Measurements from ENCODE around the gene SLC22A5. TPM values are rescaled to one million over a fixed set of nuclear protein-coding genes. Genes with fewer than 3 reads are reported as not detected.
A peak's percentile ranks its signal among the peaks of the same experiment; 100 is the strongest.

SLC22A5 gene
- 1 to 10 TPM; 2.8 to 3.6 TPM for total RNA-seq

DNA sequence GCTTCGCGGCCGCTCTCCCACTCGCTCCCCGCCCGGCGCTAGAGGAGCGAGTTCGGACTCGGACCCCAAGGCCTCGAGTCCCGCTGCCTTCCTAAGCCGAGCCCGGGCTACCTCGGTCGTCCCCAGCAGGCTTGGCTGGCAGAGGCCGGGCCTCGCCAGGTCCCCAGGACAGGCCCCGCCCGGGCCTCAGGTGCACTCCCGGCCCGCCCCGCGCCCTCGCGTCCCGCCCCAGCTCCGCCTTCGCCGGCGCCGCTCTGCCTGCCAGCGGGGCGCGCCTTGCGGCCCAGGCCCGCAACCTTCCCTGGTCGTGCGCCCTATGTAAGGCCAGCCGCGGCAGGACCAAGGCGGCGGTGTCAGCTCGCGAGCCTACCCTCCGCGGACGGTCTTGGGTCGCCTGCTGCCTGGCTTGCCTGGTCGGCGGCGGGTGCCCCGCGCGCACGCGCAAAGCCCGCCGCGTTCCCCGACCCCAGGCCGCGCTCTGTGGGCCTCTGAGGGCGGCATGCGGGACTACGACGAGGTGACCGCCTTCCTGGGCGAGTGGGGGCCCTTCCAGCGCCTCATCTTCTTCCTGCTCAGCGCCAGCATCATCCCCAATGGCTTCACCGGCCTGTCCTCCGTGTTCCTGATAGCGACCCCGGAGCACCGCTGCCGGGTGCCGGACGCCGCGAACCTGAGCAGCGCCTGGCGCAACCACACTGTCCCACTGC, at the start of gene SLC22A5:
SLC22A5 (plus strand) TSS at position 237 of the 707 bp plus-strand sequence; CDS start at position 500, 263 bp downstream.
- H3K9me3 Mint-ChIP-seq = no peaks in the 10 kb centered on the region
- DNase-seq = peak; percentile 79
- H3K27ac Mint-ChIP-seq = peak within 1 kb of the TSS; percentile 42
- CTCF ChIA-PET = interaction anchor here (0.6 to 4.5 kb wide), 14 partner anchors 9 to 307 kb away, joined by 3 to 16 read pairs (median 3); no protein-coding TSS in a partner anchor
- intact Hi-C loops (cut with micrococcal nuclease) = loop anchor here (1.0 to 2.0 kb wide), 2 partner anchors 75 to 97 kb away; partner anchors contain the start of gene SLC22A4
- H3K36me3 Mint-ChIP-seq = no peaks in the 10 kb centered on the region
- peaks cover 24% of the 10 kb centered on the region for H3K4me1 Mint-ChIP-seq (ENCODE audit: low read depth)
- POLR2A ChIA-PET = interaction anchor here (0.6 to 1.7 kb wide), 8 partner anchors 10 to 682 kb away, joined by 3 to 18 read pairs (median 3); partner anchors contain the start of genes HSPA4 and SLC22A4
- peak within 1 kb of the TSS; percentile 76 for H3K4me3 Mint-ChIP-seq
- H3K27me3 Mint-ChIP-seq = no peaks in the 10 kb centered on the region

DNA sequence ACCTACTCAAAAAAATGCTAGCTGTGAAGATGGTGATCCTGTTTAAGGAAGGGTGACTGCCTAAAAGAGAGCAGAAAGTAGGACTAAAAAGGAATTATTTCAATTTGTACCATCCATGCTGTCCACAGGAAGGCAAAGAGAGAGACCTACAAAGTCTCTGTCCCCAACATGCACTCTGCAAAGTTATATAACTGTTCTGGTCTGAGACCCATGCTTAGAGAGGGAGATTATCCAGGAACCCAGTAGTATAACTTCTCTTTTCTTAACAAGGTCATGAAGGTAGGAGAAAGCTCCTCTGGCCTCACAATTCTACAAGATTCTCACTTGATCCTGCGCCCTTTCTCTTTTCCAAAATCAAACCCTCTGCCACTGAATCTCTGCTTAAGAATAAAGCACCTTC, 49.5 kb upstream of the SLC22A5 start:
- no peaks in the 10 kb centered on the region for H3K4me1 Mint-ChIP-seq (ENCODE audit: low read depth)
- H3K27me3 Mint-ChIP-seq = no peaks in the 10 kb centered on the region
- H3K9me3 Mint-ChIP-seq = no peaks in the 10 kb centered on the region
- no peak overlapping the region for H3K4me3 Mint-ChIP-seq
- no peak overlapping the region for H3K27ac Mint-ChIP-seq
- intact Hi-C loops (cut with micrococcal nuclease) = no loop called here
- ChIA-PET CTCF (interaction anchor here (1.2 kb wide), 1 partner anchor 81 kb away, joined by 3 read pairs; no protein-coding TSS in a partner anchor), POLR2A (no interaction called here)
- H3K36me3 Mint-ChIP-seq = peaks cover 3% of the 10 kb centered on the region
- no peak for DNase-seq

DNA sequence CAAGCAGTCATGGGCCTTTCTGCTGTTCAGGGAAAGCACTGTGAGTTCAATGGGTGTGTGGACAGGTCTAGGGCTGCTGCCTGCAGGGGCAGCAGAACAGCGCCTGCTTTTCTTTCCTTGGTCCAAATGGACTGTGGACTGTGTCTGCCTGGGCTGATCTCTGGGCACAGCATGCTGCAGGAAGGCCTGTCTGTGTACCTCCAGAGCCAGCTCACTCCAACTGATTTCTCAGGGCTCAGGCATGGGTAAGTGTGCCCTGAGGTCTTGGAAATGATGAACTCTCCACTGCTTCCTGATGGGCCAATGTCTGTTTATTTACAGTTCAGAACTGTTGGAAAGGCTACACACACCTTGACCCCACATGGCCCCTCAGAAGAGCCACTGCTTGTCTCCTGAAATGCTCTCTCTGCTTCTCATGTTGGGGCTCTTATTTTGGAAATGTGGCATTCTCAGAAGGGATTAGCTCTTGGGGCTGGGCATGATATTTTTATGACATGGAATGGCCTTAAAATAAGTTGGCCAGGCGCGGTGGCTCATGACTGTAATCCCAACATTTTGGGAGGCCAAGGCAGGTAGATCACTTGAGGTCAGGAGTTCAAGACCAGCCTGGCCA, 48.3 kb upstream of the SLC22A5 start:
- Mint-ChIP-seq H3K4me3 (no peak overlapping the region), H3K27me3 (no peaks in the 10 kb centered on the region), H3K36me3 (peaks cover 3% of the 10 kb centered on the region), H3K9me3 (no peaks in the 10 kb centered on the region), H3K27ac (no peak overlapping the region), H3K4me1 (ENCODE audit: low read depth) (no peaks in the 10 kb centered on the region)
- DNase-seq = no peak
- CTCF ChIA-PET = no interaction called here
- intact Hi-C loops (cut with micrococcal nuclease) = no loop called here
- POLR2A ChIA-PET = no interaction called here

DNA sequence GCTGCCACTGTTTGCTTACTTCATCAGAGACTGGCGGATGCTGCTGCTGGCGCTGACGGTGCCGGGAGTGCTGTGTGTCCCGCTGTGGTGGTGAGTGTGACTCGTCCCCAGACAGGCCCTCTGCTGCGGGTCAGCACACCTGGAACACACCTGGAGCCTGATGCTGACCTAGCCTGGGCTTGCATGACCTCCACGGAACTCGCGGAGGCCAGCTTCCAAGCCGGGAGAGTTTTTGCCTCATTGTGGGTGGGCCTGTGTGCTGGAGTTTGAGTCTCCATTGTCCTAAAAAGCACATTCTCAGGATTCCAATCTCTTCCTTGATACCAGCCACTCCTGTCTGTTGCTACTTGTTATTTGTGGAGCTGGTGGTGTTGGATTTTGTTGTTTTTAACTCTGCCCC, 47.2 kb upstream of the SLC22A5 start:
- DNase-seq = no peak
- ChIA-PET POLR2A (no interaction called here), CTCF (no interaction called here)
- no peaks in the 10 kb centered on the region for H3K4me1 Mint-ChIP-seq (ENCODE audit: low read depth)
- intact Hi-C loops (cut with micrococcal nuclease) = no loop called here
- H3K27ac Mint-ChIP-seq = no peak overlapping the region
- no peak overlapping the region for H3K4me3 Mint-ChIP-seq
- H3K9me3 Mint-ChIP-seq = no peaks in the 10 kb centered on the region
- peaks cover 3% of the 10 kb centered on the region for H3K36me3 Mint-ChIP-seq
- H3K27me3 Mint-ChIP-seq = no peaks in the 10 kb centered on the region

DNA sequence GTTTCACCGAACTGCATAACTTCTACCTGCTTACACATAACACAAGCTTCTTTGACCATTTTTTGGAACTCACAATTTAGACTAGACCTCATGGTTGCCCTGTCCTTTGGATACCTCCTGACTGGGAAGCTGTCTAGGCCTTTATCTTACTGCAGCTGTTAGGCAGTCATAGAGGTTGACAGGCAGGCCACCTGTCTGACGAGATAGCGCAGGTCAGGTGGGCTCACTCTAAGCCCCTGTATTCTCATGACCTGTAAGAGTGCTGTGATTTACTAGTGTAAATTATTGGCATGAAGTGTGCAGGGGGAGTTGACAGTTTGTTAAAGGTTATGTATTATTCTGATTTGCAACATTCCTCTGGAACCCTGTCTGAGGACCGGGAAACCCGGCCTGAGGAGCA, 46.3 kb upstream of the SLC22A5 start:
- Mint-ChIP-seq H3K4me3 (no peak overlapping the region), H3K27me3 (no peaks in the 10 kb centered on the region), H3K36me3 (peaks cover 3% of the 10 kb centered on the region), H3K27ac (no peak overlapping the region), H3K4me1 (ENCODE audit: low read depth) (no peaks in the 10 kb centered on the region), H3K9me3 (no peaks in the 10 kb centered on the region)
- ChIA-PET CTCF (no interaction called here), POLR2A (no interaction called here)
- DNase-seq = no peak
- intact Hi-C loops (cut with micrococcal nuclease) = no loop called here

DNA sequence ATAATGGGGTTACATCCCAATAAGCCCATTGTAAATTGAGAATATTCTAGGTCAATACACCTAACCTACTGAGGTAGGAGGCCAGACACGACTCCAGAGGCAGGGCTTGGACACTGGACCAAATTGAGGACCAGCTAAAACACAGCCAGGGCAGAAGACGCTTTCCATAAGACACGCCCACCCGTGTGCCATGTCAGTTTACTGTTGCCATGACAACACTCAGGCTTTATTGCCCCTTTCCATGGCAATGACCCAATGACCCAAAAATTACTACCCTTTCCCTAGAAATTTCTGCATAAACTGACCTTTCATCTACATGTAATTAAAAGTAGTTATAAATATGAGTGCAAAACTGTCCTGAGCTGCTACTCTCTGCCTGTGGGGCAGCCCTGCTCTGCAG, 43.8 kb upstream of the SLC22A5 start:
- ChIA-PET POLR2A (no interaction called here), CTCF (no interaction called here)
- no peak for DNase-seq
- Mint-ChIP-seq H3K36me3 (peaks cover 3% of the 10 kb centered on the region), H3K4me3 (no peak overlapping the region), H3K27ac (no peak overlapping the region), H3K27me3 (no peaks in the 10 kb centered on the region), H3K4me1 (ENCODE audit: low read depth) (no peaks in the 10 kb centered on the region), H3K9me3 (no peaks in the 10 kb centered on the region)
- intact Hi-C loops (cut with micrococcal nuclease) = no loop called here

DNA sequence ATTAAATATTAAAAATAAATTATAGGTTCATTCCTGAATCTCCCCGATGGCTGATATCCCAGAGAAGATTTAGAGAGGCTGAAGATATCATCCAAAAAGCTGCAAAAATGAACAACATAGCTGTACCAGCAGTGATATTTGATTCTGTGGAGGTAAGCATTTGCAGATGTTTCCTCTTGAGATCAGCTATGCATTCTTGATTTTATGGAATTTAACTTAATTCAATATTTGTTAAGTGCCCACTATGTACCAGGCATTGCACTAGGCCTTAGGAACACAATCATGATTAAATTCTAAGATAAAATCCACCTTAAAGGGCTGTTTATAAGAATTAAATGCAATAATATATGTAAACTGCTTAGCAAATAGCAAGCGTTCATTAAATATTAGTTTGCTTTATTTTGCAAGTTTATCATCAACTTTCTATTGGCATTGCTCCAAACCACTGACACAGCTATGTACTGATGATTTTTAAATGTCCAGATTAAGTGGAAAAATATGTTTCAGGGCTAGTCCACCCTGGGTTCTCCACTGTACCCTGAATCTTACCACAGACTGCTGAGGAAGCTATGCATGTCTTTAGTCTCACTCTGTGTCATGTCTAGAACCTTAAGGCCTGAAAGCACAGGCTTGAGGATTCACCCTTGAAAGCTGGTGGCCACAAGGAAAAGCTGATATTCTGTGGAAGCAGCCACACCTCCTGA, 42.1 kb upstream of the SLC22A5 start:
- DNase-seq = no peak
- H3K27me3 Mint-ChIP-seq = no peaks in the 10 kb centered on the region
- H3K4me3 Mint-ChIP-seq = no peak overlapping the region
- no peaks in the 10 kb centered on the region for H3K9me3 Mint-ChIP-seq
- CTCF ChIA-PET = interaction anchor here (1.5 kb wide), 1 partner anchor 89 kb away, joined by 6 read pairs; no protein-coding TSS in a partner anchor
- no peaks in the 10 kb centered on the region for H3K36me3 Mint-ChIP-seq
- POLR2A ChIA-PET = no interaction called here
- H3K27ac Mint-ChIP-seq = no peak overlapping the region
- intact Hi-C loops (cut with micrococcal nuclease) = no loop called here
- H3K4me1 Mint-ChIP-seq (ENCODE audit: low read depth) = no peaks in the 10 kb centered on the region

DNA sequence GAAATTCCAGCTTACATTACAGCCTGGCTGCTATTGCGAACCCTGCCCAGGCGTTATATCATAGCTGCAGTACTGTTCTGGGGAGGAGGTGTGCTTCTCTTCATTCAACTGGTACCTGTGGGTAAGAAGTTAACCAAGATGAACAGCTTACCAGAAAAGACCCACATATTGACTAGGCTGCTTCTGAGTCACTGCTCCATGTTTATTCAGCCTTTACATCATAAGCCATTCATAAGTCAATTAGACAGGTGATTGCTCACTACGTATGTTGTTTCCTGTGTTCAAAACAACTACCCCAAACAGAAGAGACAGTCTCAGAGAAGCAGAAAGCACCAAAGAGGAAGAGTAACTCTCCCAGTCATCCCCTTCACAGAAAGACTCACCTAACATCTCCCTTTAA, 34.7 kb upstream of the SLC22A5 start:
- POLR2A ChIA-PET = interaction anchor here (0.9 to 1.1 kb wide), 2 partner anchors 34 to 41 kb away, joined by 3 read pairs; partner anchors contain the start of genes SLC22A4 and SLC22A5
- peak overlapping the region; percentile 8 for H3K27ac Mint-ChIP-seq
- DNase-seq = peak; percentile 21
- peaks cover 5% of the 10 kb centered on the region for H3K36me3 Mint-ChIP-seq
- CTCF ChIA-PET = interaction anchor here (0.6 to 1.4 kb wide), 3 partner anchors 11 to 485 kb away, joined by 3 to 4 read pairs (median 3); no protein-coding TSS in a partner anchor
- H3K9me3 Mint-ChIP-seq = no peaks in the 10 kb centered on the region
- intact Hi-C loops (cut with micrococcal nuclease) = no loop called here
- no peak overlapping the region for H3K4me3 Mint-ChIP-seq
- H3K4me1 Mint-ChIP-seq (ENCODE audit: low read depth) = peaks cover 6% of the 10 kb centered on the region
- H3K27me3 Mint-ChIP-seq = no peaks in the 10 kb centered on the region

DNA sequence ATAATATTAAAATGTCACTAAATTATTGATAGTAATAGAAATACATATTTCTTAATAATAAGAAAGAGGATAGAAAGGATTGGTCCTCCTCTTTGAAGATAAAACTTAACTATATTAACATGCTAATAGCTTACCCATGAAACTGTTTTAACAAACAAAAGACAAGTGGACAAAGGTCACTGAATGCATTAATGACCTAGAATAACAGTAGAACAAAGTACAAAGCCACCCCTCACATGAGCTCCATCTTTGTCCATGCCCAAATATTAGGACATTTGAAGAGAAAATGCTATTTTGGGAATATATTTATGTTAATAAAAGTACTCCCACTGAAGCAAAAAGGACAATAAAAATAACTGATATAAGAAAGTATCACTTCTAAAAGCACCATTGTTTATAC, 34.1 kb upstream of the SLC22A5 start:
- CTCF ChIA-PET = interaction anchor here (1.4 kb wide), 1 partner anchor 97 kb away, joined by 4 read pairs; no protein-coding TSS in a partner anchor
- Mint-ChIP-seq H3K36me3 (peaks cover 5% of the 10 kb centered on the region), H3K4me1 (ENCODE audit: low read depth) (peaks cover 6% of the 10 kb centered on the region), H3K9me3 (no peaks in the 10 kb centered on the region), H3K27me3 (no peaks in the 10 kb centered on the region), H3K27ac (no peak overlapping the region), H3K4me3 (no peak overlapping the region)
- POLR2A ChIA-PET = interaction anchor here (1.1 kb wide), 1 partner anchor 41 kb away, joined by 3 read pairs; the partner anchor contains the start of gene SLC22A4
- intact Hi-C loops (cut with micrococcal nuclease) = no loop called here
- no peak for DNase-seq

DNA sequence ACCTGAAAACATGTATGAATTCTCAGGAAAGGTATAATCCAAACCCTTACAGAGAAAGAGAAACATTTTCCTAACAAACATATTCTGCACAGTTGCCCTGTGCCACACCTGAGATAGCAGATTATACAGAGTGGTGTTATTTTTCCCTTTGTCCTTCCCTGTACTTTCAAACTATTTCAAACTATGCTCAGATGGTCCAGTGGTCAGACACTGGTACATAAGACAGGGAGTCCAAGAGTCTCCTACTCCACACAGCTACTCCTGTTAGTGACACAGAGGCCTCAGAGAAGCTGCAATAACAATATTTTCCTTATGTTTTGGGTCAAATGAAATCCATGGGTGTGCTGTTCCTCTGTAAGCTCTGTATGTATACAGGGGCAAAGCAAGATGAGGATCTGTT, 30.0 kb upstream of the SLC22A5 start:
- CTCF ChIA-PET = interaction anchor here (0.9 to 1.2 kb wide), 2 partner anchors 67 to 187 kb away, joined by 3 read pairs; no protein-coding TSS in a partner anchor
- H3K27ac Mint-ChIP-seq = no peak overlapping the region
- intact Hi-C loops (cut with micrococcal nuclease) = no loop called here

DNA sequence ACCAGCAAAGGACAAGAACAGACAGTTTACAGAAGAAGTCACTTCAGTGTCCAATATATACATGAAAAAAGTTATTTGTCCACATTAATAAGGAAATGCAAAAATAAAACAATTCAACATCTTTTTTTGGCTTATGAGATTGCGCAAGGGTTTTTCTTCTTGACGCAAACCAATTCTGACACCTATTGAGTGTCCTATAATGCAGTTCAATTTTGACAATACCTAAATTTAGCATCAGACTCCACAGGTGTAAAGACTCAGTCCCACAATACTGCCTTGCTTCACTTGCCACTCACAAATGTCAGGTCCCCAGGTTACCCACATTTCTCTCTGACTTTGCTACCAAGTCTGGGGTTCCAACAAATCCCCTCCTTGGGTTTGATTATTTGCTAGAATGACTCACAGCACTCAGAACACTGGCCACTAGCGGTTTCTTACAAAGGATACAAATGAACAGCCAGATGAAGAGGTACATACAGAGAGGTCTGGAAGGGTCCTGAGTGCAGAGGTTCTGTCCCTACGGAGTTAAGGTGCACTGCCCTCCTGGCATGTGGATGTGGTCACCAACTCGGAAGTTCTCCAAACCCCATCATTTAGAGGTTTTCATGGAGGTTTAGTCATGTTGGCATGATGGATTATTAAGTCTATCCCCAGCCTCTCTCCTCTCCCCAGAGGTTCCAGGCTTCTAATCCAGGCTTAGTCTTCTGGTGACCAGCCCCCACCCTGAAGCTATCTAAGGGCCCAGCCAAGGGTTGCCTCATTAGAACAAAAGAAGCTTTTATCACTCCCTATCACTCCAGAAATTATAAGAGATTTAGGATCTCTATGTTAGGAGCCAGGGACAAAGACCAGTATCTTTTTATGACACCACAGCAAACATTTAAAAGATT, 27.0 kb upstream of the SLC22A5 start:
- no peaks in the 10 kb centered on the region for H3K4me1 Mint-ChIP-seq (ENCODE audit: low read depth)
- H3K27me3 Mint-ChIP-seq = no peaks in the 10 kb centered on the region
- no peak overlapping the region for H3K4me3 Mint-ChIP-seq
- DNase-seq = no peak
- ChIA-PET CTCF (no interaction called here), POLR2A (no interaction called here)
- intact Hi-C loops (cut with micrococcal nuclease) = no loop called here
- no peaks in the 10 kb centered on the region for H3K9me3 Mint-ChIP-seq
- H3K36me3 Mint-ChIP-seq = peaks cover 5% of the 10 kb centered on the region
- no peak overlapping the region for H3K27ac Mint-ChIP-seq

More for the DNA sequence above, 30.0 kb upstream of the SLC22A5 start:
- no peaks in the 10 kb centered on the region for H3K27me3 Mint-ChIP-seq
- POLR2A ChIA-PET = no interaction called here
- DNase-seq = no peak
- no peaks in the 10 kb centered on the region for H3K9me3 Mint-ChIP-seq
- H3K4me1 Mint-ChIP-seq (ENCODE audit: low read depth) = peaks cover 6% of the 10 kb centered on the region
- no peak overlapping the region for H3K4me3 Mint-ChIP-seq
- peaks cover 5% of the 10 kb centered on the region for H3K36me3 Mint-ChIP-seq
